HepG2 (cell line): ENCODE results near the gene CDCA4. TPM values are rescaled to one million over a fixed set of nuclear protein-coding genes. Genes with fewer than 3 reads are reported as not detected.
A peak's percentile ranks its signal among the peaks of the same experiment; 100 is the strongest.

Experiments
- NFYB ChIP-seq: sonication (generic); formaldehyde crosslinking; IDR thresholded peaks from 2 replicates; pipeline ENCODE4 v1.4.0; 2020; ENCODE audit warnings: missing genetic modification reagents
- ZNF598 ChIP-seq: sonication (generic); formaldehyde crosslinking; IDR thresholded peaks from 2 replicates; pipeline ENCODE4 v1.5.1; 2020; ENCODE audit warnings: mild to moderate bottlenecking, missing genetic modification reagents, borderline replicate concordance
- ZNF687 ChIP-seq: sonication (generic); formaldehyde crosslinking; IDR thresholded peaks from 2 replicates; pipeline ENCODE4 v1.5.1; 2020; ENCODE audit warnings: mild to moderate bottlenecking, missing genetic modification reagents, moderate library complexity
- ZSCAN25 ChIP-seq: sonication (generic); formaldehyde crosslinking; IDR thresholded peaks from 2 replicates; pipeline ENCODE4 v1.8.0; 2022; ENCODE audit warnings: mild to moderate bottlenecking, missing genetic modification reagents
- polyA plus RNA-seq, 8 experiments: library from polyadenylated mRNA; depleted of rRNA in 3 of 8; stranded (reverse) in 7 of 8; unstranded in 1 of 8; fragments of >200 nt; fragmentation: Illumina TruSeq in 4 of 8; extraction: Trizol in 4 of 8; gene quantifications; 2 replicates each; pipeline versions ENCODE4 v1.2.1 to v1.2.3, GENCODE V29; 2011 to 2016; ENCODE audit warnings: low read depth in 4 of 8, missing spikeins in 1 of 8, mixed read lengths in 1 of 8; ENCODE audit not compliant: insufficient read depth in 1 of 8
- total RNA-seq, 5 experiments: library from RNA; depleted of rRNA; stranded (reverse); fragments of >200 nt; fragmentation: Illumina TruSeq; extraction: Trizol; gene quantifications; 2 replicates each; pipeline ENCODE4 v1.2.3, GENCODE V29; 2016; ENCODE audit warnings: low read depth in 1 of 5
- TF ChIP-seq, protein P1 (sequence below): sonication (generic); formaldehyde crosslinking; IDR thresholded peaks from 2 replicates; pipeline ENCODE4 v1.9.0; 2022; ENCODE audit warnings: missing genetic modification reagents, mild to moderate bottlenecking, borderline replicate concordance

CDCA4 gene
- total and polyA plus RNA-seq, 2 of the 13 experiments (the other 11 are each of a cell fraction or from before 2014, with no cell fraction given) = 19.7 to 43.1 TPM

GRCh38 chr14:104976198-104977007 lies 44.5 kb downstream of the CDCA4 start (continued):
- TF ChIP-seq, protein P1, sequence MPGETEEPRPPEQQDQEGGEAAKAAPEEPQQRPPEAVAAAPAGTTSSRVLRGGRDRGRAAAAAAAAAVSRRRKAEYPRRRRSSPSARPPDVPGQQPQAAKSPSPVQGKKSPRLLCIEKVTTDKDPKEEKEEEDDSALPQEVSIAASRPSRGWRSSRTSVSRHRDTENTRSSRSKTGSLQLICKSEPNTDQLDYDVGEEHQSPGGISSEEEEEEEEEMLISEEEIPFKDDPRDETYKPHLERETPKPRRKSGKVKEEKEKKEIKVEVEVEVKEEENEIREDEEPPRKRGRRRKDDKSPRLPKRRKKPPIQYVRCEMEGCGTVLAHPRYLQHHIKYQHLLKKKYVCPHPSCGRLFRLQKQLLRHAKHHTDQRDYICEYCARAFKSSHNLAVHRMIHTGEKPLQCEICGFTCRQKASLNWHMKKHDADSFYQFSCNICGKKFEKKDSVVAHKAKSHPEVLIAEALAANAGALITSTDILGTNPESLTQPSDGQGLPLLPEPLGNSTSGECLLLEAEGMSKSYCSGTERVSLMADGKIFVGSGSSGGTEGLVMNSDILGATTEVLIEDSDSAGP (CRISPR knock-in tag) = peak; percentile 69
- peak; percentile 58 for TF ChIP-seq ZNF687 (CRISPR knock-in tag)
- TF ChIP-seq ZNF598 (CRISPR knock-in tag) = 0 out of 2 replicates have a peak, but pooled peaks have one; percentile 39
- no peak for TF ChIP-seq NFYB (CRISPR knock-in tag)
- TF ChIP-seq ZSCAN25 = peak; percentile 93
